ENCODE results near the gene VSIG1.

The VSIG1 gene

DNA sequence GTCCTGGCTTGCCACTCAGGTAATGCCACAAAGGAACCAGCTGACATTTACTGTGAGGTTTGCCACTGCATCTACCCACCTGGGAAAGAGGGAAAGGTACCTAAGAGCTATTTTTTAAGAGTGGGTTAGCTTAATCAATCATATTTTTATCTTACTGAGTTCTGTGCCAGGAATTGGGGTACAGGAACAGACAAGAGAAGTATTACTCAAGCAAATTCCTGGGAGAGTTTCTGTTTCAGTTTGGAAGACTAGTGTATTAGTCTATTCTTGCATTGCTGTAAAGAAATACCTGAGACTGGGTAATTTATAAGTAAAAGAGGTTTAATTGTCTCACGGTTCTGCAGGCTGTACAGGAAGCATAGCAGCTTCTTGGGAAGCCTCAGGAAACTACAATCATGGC lies 23.3 kb downstream of the VSIG1 start:
- DNase-seq, result no peak

DNA sequence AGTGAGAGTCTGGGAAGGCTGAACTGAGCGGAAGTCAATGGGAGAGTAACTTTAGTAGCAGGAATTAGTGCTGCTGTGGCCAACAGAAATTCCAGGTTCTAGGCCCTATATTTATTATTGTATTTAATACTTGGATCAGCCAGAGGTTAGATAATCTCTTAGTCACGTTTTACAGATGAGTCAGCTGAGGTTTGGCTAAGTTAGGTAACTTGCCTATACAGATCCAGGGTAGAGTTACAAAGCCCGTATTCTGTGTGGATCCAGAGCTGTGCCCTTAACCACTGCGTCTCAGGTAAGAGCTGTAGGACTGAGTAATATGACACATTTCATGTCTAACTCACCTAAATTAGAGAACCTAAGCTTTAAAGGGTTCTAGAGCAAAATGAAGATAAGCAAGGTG lies 26.0 kb downstream of the VSIG1 start:
- no peak for DNase-seq

DNA sequence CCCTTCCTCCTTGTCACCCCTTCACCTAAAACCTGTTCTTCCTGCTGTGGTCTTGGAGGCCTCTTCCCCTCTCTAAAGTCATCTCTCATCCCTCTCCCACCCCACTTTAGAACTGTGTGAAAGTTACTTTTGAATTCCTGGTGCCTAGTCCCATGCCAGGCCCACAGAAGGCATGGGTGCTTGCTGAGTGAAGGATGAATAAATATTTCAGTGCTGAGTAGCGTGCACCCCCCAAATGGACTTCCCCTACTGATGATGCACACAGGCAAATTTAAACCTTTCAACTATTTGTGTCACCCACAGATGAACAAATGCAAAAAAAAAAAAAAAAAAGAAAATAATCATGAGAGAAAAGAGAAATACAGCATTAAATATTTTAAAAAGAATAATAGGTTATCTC lies 26.7 kb downstream of the VSIG1 start:
- DNase-seq, result no peak

DNA sequence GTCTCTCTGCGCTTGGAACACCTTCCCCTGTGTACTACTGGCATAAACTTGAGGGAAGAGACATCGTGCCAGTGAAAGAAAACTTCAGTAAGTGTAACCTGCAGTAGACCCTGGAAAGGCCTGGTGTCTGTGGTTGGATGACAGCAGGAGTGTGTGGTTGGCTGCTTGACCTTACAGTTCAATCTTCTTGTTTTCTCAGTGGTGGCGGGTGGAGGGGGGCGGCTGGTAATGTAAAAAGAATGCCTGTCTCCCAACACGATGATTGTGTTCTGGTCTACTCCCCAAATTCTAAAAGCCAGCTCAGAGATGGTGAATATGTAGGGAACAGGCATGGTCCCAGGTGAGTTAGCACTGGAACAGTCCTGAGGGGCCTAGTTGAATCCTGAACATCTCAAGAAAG lies 27.9 kb downstream of the VSIG1 start:
- no peak for DNase-seq

DNA sequence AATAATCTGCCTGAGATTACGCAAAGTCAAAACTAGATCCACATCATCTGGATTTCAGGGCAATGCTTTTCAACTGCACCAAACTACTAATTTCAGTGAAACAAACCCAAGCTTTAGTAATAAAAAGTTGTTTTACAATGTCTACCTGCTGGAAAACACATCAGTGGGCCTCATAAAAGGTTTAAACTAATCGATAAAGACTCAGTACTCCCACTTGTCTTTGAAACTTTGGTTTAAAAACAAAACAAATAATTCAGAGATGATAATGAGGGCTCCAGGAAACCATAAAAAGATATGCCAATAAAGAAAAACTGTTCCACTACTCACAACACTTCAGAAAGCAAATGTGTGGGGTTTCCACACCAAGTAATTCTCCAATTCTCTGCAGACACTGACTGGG lies 36.2 kb downstream of the VSIG1 start:
- no peak for DNase-seq

DNA sequence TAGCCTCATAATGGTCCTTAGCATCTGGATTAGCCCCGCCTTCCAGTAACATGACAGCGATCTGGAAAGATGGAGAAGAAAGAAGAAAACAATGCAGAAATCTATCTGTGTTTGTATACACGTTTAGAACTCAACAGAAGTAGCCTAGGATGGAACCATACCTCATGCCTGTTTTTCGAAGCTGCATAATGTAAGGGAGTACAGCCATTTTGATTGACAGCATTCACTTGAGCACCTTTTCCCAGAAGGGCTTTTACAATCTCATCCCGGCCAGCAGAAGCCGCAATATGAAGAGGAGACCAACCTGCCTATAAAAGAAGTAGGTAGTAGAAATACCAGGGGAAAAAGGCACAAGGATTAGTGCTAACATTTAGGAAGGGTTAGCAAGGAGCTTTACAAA lies 42.9 kb downstream of the VSIG1 start:
- no peak for DNase-seq

DNA sequence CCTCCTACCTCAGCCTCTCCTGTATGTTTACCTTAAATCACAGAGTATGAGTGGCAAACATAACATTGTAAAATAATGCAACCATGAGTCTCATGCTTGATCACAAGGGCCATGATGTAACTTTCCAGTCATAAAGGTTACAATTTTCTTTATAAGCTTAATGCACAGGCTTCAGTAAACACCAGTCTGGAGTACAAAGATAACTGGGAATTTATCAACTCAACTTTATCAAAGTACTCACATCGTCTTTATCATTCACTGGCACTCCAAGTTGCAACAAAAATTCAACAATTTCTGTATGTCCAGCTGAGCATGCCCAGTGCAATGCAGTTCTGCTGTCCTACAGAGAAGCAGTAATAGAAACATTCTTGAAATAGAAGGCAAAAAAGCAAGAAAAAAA lies 43.6 kb downstream of the VSIG1 start:
- DNase-seq, result no peak

DNA sequence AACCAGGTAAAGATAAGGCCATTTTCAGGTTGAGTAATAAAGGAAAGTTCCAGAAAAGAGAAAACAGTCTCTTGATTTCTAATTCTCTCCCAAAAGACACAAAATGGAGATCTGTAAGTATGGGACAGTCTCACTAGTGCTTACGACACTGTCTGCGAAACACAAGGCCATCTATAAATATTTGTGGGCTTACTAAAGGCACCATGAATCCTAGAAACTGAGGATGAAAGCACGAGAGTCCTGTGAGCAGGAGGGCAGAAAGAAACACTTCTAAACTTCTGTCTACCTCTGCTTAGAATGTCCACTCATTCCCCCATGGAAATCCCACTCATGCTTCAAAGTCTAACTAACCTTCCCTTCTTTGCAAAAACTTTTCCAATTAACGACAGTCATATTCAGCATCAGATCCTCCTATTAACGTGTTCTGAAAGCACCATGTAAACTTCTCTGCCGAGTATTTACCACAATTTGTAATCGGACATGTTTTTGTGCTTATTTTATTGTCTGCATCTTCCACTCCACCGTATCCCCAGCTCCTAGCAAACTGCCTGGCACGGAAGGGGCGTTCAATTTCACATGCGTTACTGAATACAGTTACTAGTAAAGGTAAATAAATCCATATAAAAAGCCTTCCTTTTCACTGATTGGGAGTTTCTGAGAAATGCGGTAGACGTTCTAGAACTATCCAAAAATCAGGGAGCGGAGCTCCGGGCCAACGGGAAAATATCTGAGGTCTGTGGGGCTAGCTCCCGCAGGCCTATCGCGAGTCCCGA lies 45.8 kb downstream of the VSIG1 start:
- no peak for DNase-seq

DNA sequence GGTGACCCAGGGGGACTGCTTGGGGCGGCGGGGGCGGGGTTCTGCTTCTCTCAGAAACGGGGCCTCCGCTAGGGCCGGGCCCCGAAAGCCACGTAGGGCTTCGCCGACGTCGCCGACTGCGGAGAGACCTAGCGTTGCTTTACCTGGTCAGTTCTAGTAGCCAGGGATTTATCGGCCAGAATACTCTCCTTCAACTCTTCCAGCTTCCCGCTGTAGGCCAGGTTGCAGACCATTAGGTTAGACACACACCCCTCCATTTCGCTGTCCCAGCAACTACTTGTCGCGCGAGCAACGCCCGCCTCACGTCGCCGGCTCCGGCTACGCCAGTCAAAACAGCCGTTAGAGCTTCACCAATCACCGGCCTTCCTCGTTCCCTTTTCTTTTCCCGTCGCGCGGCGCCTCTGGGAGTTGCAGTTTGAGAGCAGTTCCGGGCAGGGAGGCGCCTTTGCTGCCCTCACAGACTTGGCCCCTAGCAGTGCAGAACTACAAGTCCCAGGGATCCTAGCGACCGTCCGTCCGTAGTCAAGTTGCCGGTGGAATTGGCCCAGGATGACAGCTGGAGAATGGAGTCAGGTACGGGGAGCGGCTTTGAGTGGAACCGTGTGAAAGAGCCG lies 46.5 kb downstream of the VSIG1 start, which contains the start of the genes ATG4A and PSMD10:
Gene ATG4A, plus strand, starts transcription at position 515 of the 614 bp plus-strand sequence. Its CDS starts 49 bp downstream, at position 564.
Gene PSMD10, minus strand, starts transcription at position 279 of the 614 bp plus-strand sequence. Its CDS starts 22 bp downstream, at position 257.
- peak; percentile 97 for DNase-seq

DNA sequence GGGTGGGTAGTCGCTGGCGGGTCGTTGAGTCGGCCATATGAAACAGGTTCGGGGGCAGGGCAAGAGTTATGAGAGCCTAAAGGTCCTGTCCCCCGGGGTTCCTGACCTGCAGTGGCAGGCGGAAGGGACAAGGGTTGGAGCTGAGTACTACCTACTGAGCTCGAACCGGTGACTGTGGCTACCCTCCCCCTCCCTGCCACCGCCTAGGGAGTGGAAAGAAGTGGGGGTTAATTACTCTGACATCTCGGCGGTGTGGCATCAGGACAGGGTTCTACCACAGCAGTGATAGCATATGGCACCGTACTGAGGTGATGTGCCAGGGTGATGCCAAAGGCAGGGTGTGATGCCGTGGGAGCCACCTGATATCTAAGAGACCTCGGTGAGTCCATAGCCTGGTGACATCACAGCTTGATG lies 47.0 kb downstream of the VSIG1 start:
- DNase-seq, result no peak

DNA sequence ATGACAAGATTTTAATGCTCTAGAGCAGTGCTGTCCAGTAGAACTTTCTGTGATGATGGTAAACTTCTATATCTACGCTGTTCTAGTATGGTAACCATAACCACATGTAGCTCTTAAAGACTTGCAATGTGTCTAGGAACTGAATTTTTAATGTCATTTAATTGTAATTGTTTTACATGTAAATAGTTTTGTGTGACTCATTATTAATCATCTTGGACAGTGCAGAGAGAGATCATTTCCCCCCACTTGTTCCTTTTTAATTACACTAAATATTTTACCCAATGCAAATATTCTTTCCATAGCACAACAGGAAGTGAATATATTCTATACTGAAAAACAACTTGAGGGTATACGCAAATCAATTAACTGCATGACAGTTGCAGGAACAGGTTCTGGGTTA lies 52.5 kb downstream of the VSIG1 start:
- DNase-seq, result no peak

DNA sequence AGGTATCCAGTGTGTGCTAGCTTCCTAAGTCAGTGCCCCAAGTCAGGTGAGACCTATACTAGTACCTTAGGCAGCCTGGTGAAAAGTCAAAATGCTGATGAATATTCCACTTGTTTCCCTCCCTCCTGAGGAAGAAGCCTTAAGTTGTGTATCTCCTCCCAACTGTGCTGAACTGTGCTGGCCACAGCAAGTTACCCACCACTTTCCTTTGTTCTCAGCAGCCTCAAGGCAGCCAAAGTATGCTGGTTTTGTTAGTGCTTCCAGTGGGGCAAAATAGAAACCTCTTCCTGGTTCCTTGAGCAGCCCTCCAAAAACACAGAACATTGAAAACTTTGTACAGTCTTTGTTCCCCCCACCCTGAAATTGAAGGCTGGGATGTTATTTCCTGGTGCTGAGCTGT lies 60.6 kb downstream of the VSIG1 start:
- no peak for DNase-seq

DNA sequence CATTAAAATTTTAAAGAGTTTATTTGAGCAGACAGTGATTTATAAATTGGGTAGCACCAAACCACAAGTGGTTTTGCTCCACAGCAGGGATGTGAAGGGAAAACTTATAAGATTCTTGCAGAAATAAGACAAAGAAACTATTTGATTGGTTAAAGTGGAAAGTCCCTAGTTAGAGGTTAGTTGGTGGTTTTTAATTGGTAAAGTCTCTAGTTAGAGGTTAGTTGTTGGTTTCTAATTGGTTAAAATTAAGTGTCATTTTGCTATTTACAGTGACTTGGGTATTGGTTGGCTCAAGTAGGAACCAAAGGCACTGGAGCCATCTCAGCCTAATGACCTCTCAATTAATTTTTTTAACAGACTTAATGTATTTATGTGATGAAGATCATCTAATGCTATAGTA lies 69.7 kb downstream of the VSIG1 start:
- no peak for DNase-seq

DNA sequence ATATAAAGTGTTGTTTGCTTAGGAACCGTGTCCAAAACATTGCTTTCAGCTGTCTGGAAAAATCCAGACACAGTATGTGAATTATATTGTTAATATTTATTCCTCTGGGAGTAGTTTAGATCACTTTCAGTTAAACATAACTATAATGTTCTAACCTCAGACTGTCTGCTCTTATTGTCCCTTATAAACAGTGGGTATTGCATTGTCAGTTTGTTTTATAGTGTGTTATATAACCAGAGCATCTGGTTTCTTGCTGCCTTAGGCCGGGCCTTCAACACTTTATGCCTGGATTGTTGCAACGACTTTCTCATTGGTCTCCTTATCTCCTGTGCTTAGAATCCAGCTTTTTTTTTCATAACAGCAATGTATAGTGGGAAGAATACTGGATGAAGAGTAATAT lies 73.1 kb downstream of the VSIG1 start:
- no peak for DNase-seq

DNA sequence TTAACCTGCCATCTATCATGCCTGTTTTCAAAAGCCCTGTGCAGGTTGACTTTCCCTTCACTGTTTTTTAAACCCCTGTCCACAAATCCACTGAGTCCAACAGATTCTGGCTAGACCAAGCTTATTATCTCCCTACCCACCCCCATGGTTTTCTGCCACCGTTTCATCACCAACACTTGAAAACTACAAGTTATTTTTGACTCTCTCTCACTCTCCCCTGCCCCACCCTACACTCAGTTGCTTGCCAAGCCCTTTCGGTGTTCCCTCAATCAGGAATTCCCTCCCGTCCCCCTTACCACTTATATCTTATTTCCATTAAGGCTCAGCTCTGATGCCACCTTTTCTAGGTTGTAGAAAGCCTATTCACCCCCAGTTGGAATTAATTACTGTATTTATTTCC lies 76.4 kb downstream of the VSIG1 start:
- DNase-seq, result no peak

DNA sequence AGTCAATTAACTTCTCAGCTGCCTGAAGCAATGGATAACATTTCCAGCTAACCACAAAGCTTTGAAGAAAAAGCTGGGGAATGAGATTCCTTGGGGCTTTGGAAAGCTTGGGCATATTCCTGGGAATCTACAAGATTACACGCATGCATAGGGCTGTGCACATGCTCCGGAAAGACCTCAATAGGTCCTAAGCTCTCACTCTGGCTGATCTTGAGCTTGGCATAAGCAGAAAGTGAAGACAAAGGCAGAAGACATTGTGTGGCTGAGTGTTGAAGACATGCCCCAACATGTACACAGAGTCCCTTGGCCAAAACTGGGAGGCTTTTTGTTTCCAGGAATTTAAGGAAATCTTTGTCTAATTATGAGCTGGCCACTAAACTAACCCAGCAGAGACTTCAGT lies 77.9 kb downstream of the VSIG1 start:
- DNase-seq, result no peak

DNA sequence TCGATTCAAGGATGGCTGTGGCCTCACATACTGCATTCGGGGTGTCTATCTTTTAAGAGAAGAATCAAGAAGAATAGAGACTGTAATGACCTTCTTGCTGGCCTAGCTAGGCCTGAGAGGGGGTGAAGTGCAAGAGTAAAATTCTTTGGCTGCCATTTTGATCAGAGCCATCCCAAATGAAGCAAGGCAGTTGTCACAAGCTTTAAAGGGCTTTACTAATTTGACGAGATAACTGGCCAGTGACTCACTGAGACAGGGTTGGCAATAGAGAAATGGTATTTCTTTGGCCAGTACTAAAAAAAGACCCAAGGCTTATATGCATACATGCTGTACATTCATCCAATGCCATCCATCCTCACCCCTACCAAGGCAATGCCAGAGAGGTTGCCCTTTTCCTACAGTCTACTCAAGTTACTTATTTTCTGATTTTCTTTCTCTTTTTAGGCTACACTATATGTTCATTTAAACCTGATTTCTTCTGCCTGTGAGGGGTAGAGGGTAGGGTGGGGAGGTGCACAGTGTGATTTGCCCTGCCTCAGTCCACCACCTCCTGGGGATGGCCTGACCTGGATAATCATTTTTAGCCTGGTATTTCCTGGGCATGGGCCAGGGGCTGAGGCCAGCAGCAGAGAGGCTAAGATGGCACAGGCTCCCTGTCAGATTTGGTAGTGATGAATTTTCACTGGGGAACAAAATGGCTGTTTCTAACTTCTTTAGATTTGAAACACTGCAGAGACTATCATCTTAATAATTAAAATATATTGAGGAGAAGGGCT lies 78.9 kb downstream of the VSIG1 start:
- DNase-seq, result no peak

DNA sequence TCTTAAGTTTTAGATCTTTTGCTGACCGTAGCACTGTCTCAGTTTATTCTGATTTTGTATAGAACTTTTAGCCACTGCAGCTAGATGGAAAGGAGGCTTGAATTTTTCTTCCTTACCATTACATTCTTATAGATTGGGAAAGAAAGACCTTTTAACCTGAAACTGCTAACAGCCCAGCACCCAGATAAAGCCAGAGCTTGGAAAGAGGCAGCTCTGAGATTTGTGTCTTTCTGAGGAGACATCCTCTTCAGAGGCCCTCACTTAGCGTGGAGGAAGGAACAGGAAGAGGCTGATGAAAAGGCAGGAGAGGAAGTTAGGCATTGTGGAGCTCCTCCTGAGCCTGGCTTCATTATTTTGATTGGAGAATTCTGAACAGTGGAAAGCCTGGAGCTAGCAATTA lies 81.8 kb downstream of the VSIG1 start:
- DNase-seq, result no peak

DNA sequence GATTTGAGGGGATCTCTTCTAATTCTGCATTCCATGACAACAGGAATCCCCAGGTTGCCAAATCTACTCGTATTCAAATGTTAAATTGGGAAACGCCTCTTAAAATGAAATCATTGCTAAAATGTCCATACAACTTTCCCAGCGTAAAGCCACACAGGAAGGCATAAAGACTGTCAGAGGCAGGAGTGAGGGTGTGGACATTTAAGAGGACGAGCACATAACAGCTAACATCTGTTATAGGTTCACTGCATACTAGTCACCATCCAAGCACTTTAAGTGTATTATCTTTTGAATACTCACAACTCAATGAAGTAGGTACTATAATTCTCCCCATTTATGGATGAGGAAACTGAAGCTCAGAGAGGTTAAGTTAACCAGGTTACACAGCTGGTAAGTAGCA lies 82.3 kb downstream of the VSIG1 start:
- DNase-seq, result no peak

Measured in femur (tissue), 1 donor.